Motor neuron (in vitro differentiated cells): ENCODE results near the gene RCOR1. TPM values are rescaled to one million over a fixed set of nuclear protein-coding genes. Genes with fewer than 3 reads are reported as not detected.
"Not testable (repeated sequence)": the region's sequence is repeated elsewhere in the genome, so short reads cannot be mapped to it uniquely, and the experiment has no call there.

ENCODE experiments used
- ATAC-seq, 8 experiments: fragments of 200-7000 bp; cut with Tn5 transposase; replicated peaks in 6 of 8; 2 replicates each; pipeline ENCODE4 v1.8.0; 2021; ENCODE audit warnings: mild to moderate bottlenecking in 8 of 8, moderate library complexity in 8 of 8
- H3K27ac ChIP-seq, 2 donors: fragments of 250-450 bp; sonication (Bioruptor Pico); 2 replicates each; pipeline ENCODE4 v1.9.0; 2021; ENCODE audit warnings: antibody characterized with exemption in 2 of 2, mild to moderate bottlenecking in 2 of 2, moderate library complexity in 1 of 2
- H3K4me1 ChIP-seq, 2 donors: fragments of 250-450 bp; sonication (Bioruptor Pico); replicated peaks in 1 of 2; 2 replicates each; pipeline ENCODE4 v1.6.1; 2021; ENCODE audit warnings: antibody characterized with exemption in 2 of 2, mild to moderate bottlenecking in 2 of 2, moderate library complexity in 1 of 2
- H3K4me3 ChIP-seq, 5 donors: fragments of 250-450 bp; sonication (Bioruptor Pico); 2 replicates each; pipeline ENCODE4 v1.9.0; 2021; ENCODE audit warnings: antibody characterized with exemption in 5 of 5, mild to moderate bottlenecking in 5 of 5, moderate library complexity in 4 of 5
- WGBS, 10 experiments: fragments of 450-650 bp; shearing (Covaris generic); methylation state at CpG; one replicate each; pipeline ENCODE4 v1.0.0; 2022; 5-methylcytosine and 5-hydroxymethylcytosine counted together
- in situ Hi-C, 9 experiments: fragments of 400-800 bp; cut with MboI; loops; one replicate each; pipeline ENCODE4 v1.15.0; 2021; ENCODE audit warnings: low sequenced_read_pairs in 9 of 9, low pct_unique_long_range_greater_than_20kb in 2 of 9; ENCODE audit not compliant: unreplicated experiment in 9 of 9
- total RNA-seq, 8 experiments: library from RNA; unstranded; fragments of 300-600 nt; gene quantifications; 2 replicates each; pipeline versions ENCODE4 v1.2.3 to v1.2.4, GENCODE V29; 2022

RCOR1 gene
- total RNA-seq, 8 experiments from 2014 or later: 8.2 to 66.2 (median 11.0) TPM

DNA sequence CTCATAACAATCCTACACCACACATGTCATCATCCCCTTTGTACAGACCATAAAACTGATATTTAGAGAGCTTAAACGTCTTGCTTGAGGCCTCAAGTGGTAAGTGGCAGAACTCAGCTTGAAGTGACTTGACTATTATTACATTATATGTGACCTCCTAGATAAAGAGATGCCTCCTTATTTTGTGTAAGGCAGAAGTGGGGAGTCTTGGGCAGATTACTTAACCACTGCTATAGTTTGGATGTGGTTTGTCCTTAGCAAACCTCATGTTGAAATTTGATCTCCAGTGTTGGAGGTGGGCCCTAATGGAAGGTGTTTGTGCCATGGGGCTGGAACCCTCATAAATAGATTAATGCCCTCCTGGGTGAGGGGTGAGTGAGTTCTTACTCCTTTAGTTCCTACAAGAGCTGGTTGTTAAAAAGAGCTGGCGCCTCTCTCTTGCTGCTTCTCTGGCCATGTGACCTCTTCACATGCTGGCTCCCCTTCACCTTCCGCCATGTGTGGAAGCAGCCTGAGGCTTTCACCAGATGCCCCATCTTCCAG lies 37.4 kb downstream of the RCOR1 start:
- Histone ChIP-seq H3K4me1 (peaks cover 0 to 3% of the 10 kb centered on the region in 2 donors), H3K27ac (no peak overlapping the region), H3K4me3 (no peak overlapping the region)
- ATAC-seq: peak in 1 of 8 experiments; percentile 6
- in situ Hi-C loops: no loop called here
- WGBS, 10 experiments: 0 to 100% (median 82%) methylated on average over 1 to 2 of the region's 3 CpGs; no CpG with 5 or more reads in 4 of the 10 experiments

DNA sequence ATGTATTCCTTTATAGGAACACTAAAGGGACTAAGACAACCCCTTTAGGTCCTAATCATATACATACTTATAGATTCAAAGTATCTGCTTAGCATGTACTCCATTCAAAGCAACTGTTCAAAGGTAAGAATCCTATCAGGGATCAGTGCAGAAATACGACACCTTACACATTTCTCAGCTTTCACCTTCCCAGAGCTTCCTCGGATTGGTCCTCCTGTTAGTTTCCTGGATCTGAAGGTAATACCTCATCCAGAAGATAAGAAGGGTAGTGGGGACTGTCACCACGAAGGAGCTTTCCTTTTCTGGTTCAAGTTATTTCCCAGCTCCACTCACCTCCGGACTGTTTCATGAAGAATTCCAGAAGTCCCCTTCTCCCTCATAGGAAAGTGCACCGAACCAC lies 38.0 kb downstream of the RCOR1 start:
- ATAC-seq: no peak
- no peak overlapping the region for H3K4me3 ChIP-seq
- in situ Hi-C loops: no loop called here
- no peak overlapping the region for H3K27ac ChIP-seq
- peaks cover 0 to 3% of the 10 kb centered on the region in 2 donors for H3K4me1 ChIP-seq
- WGBS, 10 experiments: 70 to 100% (median 84%) methylated on average over 1 to 5 of the region's 5 CpGs; no CpG with 5 or more reads in 5 of the 10 experiments

DNA sequence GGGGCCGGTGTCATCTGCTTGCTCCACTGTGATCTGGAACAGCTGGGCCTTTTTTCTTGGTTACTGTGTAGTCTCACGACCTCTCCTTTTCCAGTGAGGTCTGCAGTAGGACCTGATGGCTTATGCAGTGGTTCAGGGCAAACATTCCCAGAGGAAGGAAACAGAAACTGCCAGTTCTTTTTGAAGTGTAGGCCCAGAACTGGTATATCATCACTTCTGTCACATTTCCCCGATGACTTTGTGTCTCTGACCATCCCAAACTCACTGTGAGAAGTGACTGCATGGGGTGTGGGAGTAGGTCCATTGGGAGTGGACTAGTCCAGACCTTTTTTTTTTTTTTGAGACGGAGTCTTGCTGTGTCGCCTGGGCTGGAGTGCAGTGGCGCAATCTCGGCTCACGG lies 38.4 kb downstream of the RCOR1 start:
- Histone ChIP-seq H3K4me3 (no peak overlapping the region), H3K4me1 (no peaks in the 10 kb centered on the region), H3K27ac (no peak overlapping the region)
- 0 to 100% (median 90%) methylated on average over 1 to 6 of the region's 8 CpGs; no CpG with 5 or more reads in 3 of the 10 experiments for whole genome bisulfite sequencing, 10 experiments
- in situ Hi-C loops: no loop called here
- ATAC-seq: no peak

DNA sequence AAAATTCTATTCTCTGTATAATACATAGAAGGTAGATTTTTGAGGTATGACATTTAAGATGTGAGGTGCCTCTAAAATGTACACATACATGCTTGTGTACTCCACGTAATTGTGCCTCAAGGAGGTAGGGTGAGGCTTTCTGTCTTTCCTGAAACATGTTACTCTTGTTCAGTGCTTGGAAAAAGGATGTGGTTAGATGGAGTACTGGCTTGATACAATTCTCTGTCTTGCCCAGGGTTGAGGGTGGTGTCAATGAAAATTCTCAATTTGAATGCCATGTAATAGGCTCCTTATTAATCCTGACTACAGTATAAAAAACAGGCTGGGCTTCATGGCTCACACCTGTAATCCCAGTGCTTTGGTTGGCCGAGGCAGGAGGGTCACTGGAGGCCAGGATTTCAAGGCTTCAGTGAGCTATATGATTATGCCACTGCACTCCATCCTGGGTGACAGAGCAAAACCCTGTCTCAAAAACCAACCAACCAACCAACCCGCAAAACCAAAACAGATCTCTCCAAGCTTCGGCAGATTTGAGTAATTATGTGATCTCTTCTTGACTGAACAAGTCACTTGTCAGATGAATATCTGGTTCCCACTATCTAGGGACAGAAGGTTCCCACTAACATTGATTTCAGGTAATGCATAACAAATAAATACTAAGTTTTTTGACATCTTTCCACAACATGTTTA lies 41.6 kb downstream of the RCOR1 start:
- no peak overlapping the region for H3K27ac ChIP-seq
- no peak overlapping the region for H3K4me3 ChIP-seq
- in situ Hi-C loops: no loop called here
- 0 to 100% (median 71%) methylated on average over 1 to 4 of the region's 4 CpGs; no CpG with 5 or more reads in 2 of the 10 experiments for WGBS, 10 experiments
- no peaks in the 10 kb centered on the region for H3K4me1 ChIP-seq
- ATAC-seq: no peak

DNA sequence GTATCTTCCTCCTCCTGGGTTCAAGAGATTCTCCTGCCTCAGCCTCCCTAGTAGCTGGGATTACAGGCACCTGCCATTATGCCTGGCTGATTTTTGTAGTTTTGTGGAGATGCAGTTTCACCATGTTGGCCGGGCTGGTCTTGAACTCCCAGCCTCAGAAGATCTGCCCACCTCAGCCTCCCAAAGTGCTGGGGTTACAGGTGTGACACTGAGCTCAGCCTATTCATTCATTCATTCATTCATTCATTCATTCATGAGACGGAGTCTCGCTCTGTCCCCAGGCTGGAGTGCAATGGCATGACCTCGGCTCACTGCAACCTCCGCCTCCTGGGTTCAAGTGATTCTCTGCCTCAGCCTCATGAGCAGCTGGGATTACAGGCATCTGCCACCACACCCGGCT lies 47.2 kb downstream of the RCOR1 start:
- ATAC-seq, H3K4me3 ChIP-seq, in situ Hi-C loops, H3K27ac ChIP-seq, H3K4me1 ChIP-seq: not testable (repeated sequence)
- 90 to 100% (median 100%) methylated on average over 1 to 2 of the region's 6 CpGs; no CpG with 5 or more reads in 4 of the 10 experiments for WGBS, 10 experiments

DNA sequence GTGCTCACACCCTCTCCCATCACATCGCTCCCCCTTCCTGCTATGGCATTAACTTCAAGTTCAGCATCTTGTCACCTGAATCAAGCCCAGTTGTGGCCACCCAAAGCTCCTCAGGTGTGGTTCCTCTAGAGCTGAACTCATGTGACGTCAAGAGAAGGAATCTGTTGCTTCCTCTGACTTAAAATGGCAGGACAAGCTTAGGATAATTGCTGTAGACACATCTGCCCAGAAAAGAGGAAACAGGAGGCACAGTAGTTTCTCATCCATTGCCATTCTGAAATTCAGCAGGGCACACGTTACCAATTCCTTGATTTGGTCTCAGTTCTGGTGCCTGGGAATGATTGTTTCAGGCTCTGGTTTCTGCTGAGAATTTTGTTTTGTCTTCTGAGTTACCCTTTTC lies 52.1 kb downstream of the RCOR1 start:
- Histone ChIP-seq H3K27ac (no peak overlapping the region), H3K4me1 (no peaks in the 10 kb centered on the region), H3K4me3 (no peak overlapping the region)
- in situ Hi-C loops: no loop called here
- WGBS, 10 experiments: 70 to 100% (median 93%) methylated on average over 1 to 3 of the region's 3 CpGs; no CpG with 5 or more reads in 1 of the 10 experiments
- ATAC-seq: no peak

DNA sequence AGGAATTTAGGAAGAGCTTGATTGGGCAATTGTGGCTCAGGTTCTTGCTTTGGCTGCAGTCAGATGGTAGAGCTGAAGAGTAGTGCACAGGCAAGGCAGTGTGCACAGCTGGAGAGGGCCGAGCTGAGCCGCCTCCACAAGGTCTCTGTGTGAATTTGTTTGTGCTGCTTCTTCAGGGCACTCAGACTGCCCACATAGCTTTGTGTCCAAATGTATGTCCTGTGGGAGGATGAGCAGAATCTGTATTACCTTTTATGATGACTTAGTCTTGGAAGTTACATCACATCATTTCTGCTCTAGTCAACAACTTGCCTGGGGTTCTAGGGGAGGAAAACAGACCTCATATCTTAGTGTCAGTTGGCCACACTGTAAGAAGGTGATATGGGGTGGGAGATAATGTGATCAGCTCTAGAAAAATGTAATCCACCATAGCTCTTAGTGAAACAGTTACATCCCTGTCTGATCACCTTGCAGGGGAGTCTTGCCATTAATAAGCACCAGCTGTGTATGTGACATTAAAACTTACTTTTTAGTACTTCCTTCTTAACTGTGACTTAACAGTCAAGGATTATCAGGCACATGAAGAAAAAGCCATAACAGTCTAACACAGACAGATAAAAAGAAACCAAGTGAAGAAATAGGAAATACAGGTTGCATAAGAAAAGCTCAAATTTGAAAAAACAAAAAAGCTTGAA lies 53.4 kb downstream of the RCOR1 start:
- H3K27ac ChIP-seq: no peak overlapping the region
- 79 to 100% (median 80%) methylated on average over 1 to 2 of the region's 2 CpGs; no CpG with 5 or more reads in 7 of the 10 experiments for WGBS, 10 experiments
- ATAC-seq: peak in 3 of 8 experiments; percentile 18
- in situ Hi-C loops: no loop called here
- no peaks in the 10 kb centered on the region for H3K4me1 ChIP-seq
- no peak overlapping the region for H3K4me3 ChIP-seq

DNA sequence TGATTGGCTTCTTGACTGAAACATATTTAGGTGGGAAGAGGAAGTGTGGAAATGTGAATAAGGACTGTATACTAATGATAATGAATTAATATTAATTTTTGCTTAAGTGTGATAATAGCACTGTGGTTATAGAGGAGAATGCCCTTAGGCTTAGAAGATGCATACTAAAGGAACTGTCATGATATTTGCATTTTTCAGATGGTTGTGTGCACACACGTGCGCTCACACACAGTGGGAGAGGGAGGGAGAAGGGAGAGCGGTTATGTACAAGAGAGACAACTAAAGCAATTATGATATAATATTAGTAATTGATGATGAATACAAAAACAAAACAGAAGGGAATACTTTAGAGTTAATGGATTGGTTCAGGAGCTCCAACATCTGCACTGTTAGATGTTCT lies 54.2 kb downstream of the RCOR1 start:
- no peaks in the 10 kb centered on the region for H3K4me1 ChIP-seq
- in situ Hi-C loops: no loop called here
- no peak overlapping the region for H3K27ac ChIP-seq
- ATAC-seq: peak in 3 of 8 experiments; percentile 73 to 78 (median 76)
- 9 to 100% (median 72%) methylated on average over 3 of the region's 3 CpGs; no CpG with 5 or more reads in 2 of the 10 experiments for WGBS, 10 experiments
- no peak overlapping the region for H3K4me3 ChIP-seq

DNA sequence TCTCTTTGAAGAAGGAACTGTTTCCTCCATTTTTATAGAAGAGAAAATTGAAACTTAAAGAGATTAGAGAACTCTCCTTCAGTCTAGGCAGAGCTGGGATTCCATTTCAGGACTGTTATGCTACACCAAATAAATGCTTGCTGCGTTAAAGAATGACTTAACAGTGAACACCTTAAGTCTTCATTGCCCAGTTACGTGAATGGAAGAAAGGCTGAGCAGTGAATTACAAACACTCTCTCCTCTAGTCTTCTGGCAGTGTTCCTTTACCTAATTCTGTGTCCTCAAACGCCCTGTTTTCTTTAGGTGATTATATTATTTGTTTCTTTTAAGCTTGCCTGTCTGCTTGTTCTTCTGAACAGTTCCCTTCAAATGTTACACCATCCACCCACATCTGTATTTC lies 59.7 kb downstream of the RCOR1 start:
- 50 to 100% (median 71%) methylated on average over 1 to 3 of the region's 3 CpGs for WGBS, 10 experiments
- Histone ChIP-seq H3K27ac (no peak overlapping the region), H3K4me1 (no peaks in the 10 kb centered on the region), H3K4me3 (no peak overlapping the region)
- no peak for ATAC-seq
- in situ Hi-C loops: no loop called here

DNA sequence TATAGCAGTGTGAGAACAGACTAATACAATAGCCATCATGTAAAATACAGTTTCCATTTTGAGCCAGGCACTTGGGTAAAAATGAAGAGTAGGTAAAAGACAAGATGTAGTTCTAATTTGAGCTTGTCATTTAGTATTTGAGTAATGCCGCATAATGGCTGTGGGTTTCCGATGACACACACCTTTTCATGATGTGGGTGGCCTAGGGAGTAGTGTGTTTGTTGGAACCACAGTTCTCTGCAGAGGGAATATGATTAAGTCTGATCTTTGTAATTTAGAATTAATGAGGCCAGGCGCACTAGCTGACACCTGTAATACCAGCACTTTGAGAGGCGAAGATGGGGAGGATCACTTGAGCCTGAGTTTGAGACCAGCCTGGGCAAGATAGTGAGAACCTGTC lies 61.8 kb downstream of the RCOR1 start:
- Histone ChIP-seq H3K4me1 (no peaks in the 10 kb centered on the region), H3K27ac (no peak overlapping the region), H3K4me3 (no peak overlapping the region)
- in situ Hi-C loops: no loop called here
- ATAC-seq: no peak
- 93 to 100% (median 100%) methylated on average over 1 to 4 of the region's 4 CpGs; no CpG with 5 or more reads in 1 of the 10 experiments for WGBS, 10 experiments

DNA sequence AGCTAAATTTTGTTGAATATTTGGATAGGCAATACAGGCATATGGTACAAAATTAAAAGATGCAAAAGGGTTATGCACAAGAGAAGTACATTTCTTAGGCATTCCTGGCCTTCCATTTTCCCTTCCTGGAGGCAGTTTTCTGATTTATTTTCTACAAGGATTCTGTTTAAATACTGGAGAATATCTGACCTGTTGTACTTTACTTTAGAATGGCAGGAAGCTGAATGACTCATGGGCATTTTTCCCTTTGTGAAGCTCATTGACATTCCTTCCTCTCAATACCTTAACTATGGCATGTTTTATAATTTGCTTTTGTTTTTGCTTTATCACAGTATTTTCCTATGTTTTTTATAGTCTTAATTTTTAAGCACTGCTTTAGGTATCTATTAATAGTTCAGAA lies 62.7 kb downstream of the RCOR1 start:
- in situ Hi-C loops: no loop called here
- peak in 1 of 8 experiments; percentile 54 for ATAC-seq
- H3K27ac ChIP-seq: no peak overlapping the region
- H3K4me1 ChIP-seq: no peaks in the 10 kb centered on the region
- no peak overlapping the region for H3K4me3 ChIP-seq

DNA sequence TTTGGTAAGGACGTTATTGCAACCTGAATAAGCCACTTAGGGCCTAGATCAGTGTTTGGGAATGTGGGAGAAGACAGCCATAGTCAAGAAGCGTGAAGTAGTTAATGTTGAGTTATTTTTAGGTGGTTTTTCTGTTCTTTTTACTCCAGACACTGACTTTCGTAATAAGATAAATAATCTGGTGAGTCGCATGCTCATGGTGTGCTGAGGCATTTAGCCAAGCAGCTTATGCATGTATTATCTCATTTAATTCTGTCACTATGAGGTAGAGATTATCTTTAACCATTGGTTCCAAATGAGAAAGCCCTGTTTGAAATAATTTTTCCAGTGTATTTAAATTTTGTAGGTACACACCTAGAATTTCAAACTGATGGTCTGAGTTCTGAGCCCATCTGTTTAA lies 67.3 kb downstream of the RCOR1 start:
- Histone ChIP-seq H3K4me3 (no peak overlapping the region), H3K27ac (no peak overlapping the region), H3K4me1 (peaks cover 8 to 13% of the 10 kb centered on the region in 2 donors)
- ATAC-seq: no peak
- in situ Hi-C loops: no loop called here
- WGBS, 10 experiments: 43 to 100% (median 85%) methylated on average over 1 to 4 of the region's 4 CpGs; no CpG with 5 or more reads in 2 of the 10 experiments

DNA sequence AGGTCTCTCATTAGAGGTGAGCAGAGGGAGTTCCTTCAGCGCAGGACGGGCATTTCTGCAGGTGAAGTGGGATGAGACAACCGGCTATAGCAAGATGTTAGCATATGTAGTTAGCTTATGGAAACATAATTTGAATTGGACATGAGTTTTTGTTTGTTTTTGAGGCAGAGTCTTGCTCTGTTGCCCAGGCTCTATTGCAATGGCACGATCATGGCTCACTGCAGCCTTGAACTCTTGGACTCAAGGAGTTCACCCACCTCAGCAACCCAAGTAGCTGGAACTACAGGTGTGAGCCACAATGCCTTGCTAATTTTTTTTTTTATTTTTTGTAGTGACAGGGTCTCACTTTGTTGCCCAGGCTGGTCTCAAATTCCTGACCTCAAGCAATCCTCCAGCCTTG lies 69.2 kb downstream of the RCOR1 start:
- H3K27ac ChIP-seq: no peak overlapping the region
- peaks cover 8 to 13% of the 10 kb centered on the region in 2 donors for H3K4me1 ChIP-seq
- H3K4me3 ChIP-seq: no peak overlapping the region
- 51 to 100% (median 95%) methylated on average over 2 to 4 of the region's 4 CpGs; no CpG with 5 or more reads in 4 of the 10 experiments for WGBS, 10 experiments
- in situ Hi-C loops: no loop called here
- ATAC-seq: no peak
